GM12892 (cell line): ENCODE data around the gene CHST11.

Experiments used
- POLR2A ChIP-seq: IDR thresholded peaks from 2 replicates; pipeline ENCODE4 v1.6.1; 2011; ENCODE audit warnings: low read depth, low read length, control low read depth
- POLR2AphosphoS5 ChIP-seq: IDR thresholded peaks from 2 replicates; pipeline ENCODE4 v1.6.1; 2011; ENCODE audit warnings: low read depth, low read length, control low read depth
- TAF1 ChIP-seq: IDR thresholded peaks from 2 replicates; pipeline ENCODE4 v1.6.1; 2011; ENCODE audit warnings: low read depth, mild to moderate bottlenecking, control low read depth, low read length, borderline replicate concordance

DNA sequence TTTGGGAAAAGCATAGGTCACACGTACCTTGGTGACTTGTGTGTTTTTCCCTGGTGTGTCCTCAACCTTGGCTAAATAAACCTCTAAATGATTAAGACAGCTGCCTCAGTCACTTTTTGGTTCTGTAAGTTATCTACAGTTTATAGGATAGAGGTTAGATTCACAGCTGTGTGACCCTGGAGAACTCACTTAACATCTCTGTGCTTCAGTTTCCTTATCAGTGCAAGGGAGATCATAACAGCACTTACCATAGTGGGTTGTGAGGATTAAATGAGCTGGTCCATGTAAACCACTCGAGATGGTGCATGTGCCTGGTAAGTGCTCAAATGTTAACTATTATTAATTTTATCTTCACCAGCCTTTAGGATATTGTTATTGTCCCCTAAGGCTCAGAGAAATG is 35.4 kb upstream of the CHST11 start:
- no peak for TF ChIP-seq POLR2AphosphoS5
- no peak for TF ChIP-seq POLR2A
- TF ChIP-seq TAF1 = no peak
